Karpas-422 (cell line): ENCODE data around the gene RPL13A. TPM values are rescaled to one million over a fixed set of nuclear protein-coding genes. Genes with fewer than 3 reads are reported as not detected.
"Not testable (repeated sequence)": the region's sequence is repeated elsewhere in the genome, so short reads cannot be mapped to it uniquely, and the experiment has no call there.

Experiments
- DNase-seq: peaks from one replicate; pipeline ENCODE4 v3.0.0-alpha.2; 2015
- H2AFZ ChIP-seq: fragments of 200-600 bp; sonication (generic); 2 replicates; pipeline ENCODE4 v1.6.1; 2014; ENCODE audit warnings: antibody characterized with exemption, low read length, mixed read lengths
- H3K27ac ChIP-seq: fragments of 200-600 bp; sonication (generic); 2 replicates; pipeline ENCODE4 v1.5.1; 2014; ENCODE audit warnings: mild to moderate bottlenecking, low read length, moderate library complexity
- H3K27me3 ChIP-seq: fragments of 200-600 bp; sonication (generic); 2 replicates; pipeline ENCODE4 v1.6.1; 2014; ENCODE audit warnings: low read length, mixed read lengths
- H3K36me3 ChIP-seq: fragments of 200-600 bp; sonication (generic); 2 replicates; pipeline ENCODE4 v1.6.1; 2014; ENCODE audit warnings: low read length, mixed read lengths; ENCODE audit not compliant: insufficient read depth
- H3K4me1 ChIP-seq: fragments of 200-600 bp; sonication (generic); 2 replicates; pipeline ENCODE4 v1.6.1; 2014; ENCODE audit warnings: mild to moderate bottlenecking, low read length, mixed read lengths
- H3K4me2 ChIP-seq: fragments of 200-600 bp; sonication (generic); 2 replicates; pipeline ENCODE4 v1.6.1; 2014; ENCODE audit warnings: low read length, low read depth, mild to moderate bottlenecking; ENCODE audit not compliant: poor library complexity, severe bottlenecking
- H3K4me3 ChIP-seq: fragments of 200-600 bp; sonication (generic); 2 replicates; pipeline ENCODE4 v1.5.1; 2014; ENCODE audit warnings: mild to moderate bottlenecking, antibody characterized with exemption, low read length, mixed read lengths
- H3K79me2 ChIP-seq: fragments of 200-600 bp; sonication (generic); 2 replicates; pipeline ENCODE4 v1.6.1; 2014; ENCODE audit warnings: mild to moderate bottlenecking, low read length, mixed read lengths
- H3K9ac ChIP-seq: fragments of 200-600 bp; sonication (generic); 2 replicates; pipeline ENCODE4 v1.6.0; 2014; ENCODE audit warnings: low read length
- H3K9me2 ChIP-seq: fragments of 200-600 bp; sonication (generic), shearing (Covaris generic); replicated peaks from 2 replicates; pipeline ENCODE4 v1.6.0; 2014; ENCODE audit warnings: mild to moderate bottlenecking, low read length, moderate library complexity; ENCODE audit not compliant: insufficient read depth
- H3K9me3 ChIP-seq: fragments of 300-700, 200-600 bp; sonication (generic); 2 replicates; pipeline ENCODE4 v1.6.1; 2014; ENCODE audit warnings: low read length, mixed read lengths
- H4K20me1 ChIP-seq: fragments of 200-600 bp; sonication (generic); 2 replicates; pipeline ENCODE4 v1.6.1; 2014; ENCODE audit warnings: mild to moderate bottlenecking, antibody characterized with exemption, low read length, low read depth; ENCODE audit not compliant: insufficient read depth
- total RNA-seq: library from RNA; depleted of rRNA; stranded (reverse); fragments of >200 nt; shearing (Covaris generic); gene quantifications from 2 replicates; pipeline ENCODE4 v1.2.3, GENCODE V29; 2014; ENCODE audit warnings: low replicate concordance

The RPL13A gene
- total RNA-seq, 1 experiment from 2014 or later = 6,359 TPM

DNA sequence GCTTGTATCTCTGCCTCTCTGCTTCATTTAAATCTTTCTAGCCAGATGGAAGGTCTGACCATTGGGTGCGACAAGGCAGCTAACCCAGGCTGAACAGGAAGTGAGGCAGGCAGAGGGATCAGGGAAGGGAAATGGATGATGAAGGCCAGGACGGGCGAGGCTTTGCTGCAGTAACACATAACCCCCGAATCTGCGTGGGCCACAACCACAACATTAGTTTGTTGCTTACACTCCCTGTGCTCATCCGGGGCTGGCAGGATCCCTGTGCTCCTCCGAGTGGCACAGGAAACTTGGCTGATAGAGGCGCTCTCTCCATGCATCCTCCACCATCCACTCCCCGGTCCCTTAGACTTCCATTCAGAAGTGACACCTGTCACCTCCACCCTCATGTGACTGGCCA, 14.5 kb upstream of the RPL13A start:
- H3K27ac ChIP-seq = no peak overlapping the region
- no peaks in the 10 kb centered on the region for H3K27me3 ChIP-seq
- H3K9me3 ChIP-seq = no peaks in the 10 kb centered on the region
- peaks cover 37% of the 10 kb centered on the region for H3K4me1 ChIP-seq
- H3K4me2 ChIP-seq = no peak overlapping the region
- H3K9me2 ChIP-seq = no peaks in the 10 kb centered on the region
- H2AFZ ChIP-seq = no peak overlapping the region
- H3K79me2 ChIP-seq = no peaks in the 10 kb centered on the region
- H3K9ac ChIP-seq = no peak overlapping the region
- no peak overlapping the region for H3K4me3 ChIP-seq
- H4K20me1 ChIP-seq = no peaks in the 10 kb centered on the region
- no peaks in the 10 kb centered on the region for H3K36me3 ChIP-seq
- DNase-seq = peak; percentile 53

DNA sequence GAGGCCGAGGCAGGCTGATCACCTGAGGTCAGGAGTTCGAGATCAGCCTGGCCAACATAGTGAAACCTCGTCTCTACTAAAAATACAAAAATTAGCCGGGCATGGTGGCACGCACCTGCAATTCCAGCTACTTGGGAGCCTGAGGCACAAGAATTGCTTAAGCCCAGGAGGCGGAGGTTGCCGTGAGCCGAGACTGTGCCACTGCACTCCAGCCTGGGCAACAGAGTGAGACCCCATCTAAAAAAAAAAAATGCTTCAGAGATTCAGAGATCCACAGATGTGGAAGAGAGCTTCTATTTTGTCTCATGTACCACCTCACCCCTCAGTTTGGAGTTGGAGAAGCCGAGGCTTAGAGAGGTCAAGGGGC, 13.9 kb upstream of the RPL13A start:
- H3K36me3 ChIP-seq, H3K9me3 ChIP-seq, H3K79me2 ChIP-seq, DNase-seq, H3K27ac ChIP-seq, H3K27me3 ChIP-seq, H3K9me2 ChIP-seq, H4K20me1 ChIP-seq: not testable (repeated sequence)
- Histone ChIP-seq H3K9ac (peak overlapping the region; percentile 82), H3K4me2 (peak overlapping the region; percentile 90), H2AFZ (peak overlapping the region; percentile 78; the same call in 1 of the 2 replicates), H3K4me3 (peak overlapping the region; percentile 75), H3K4me1 (peaks cover 32% of the 10 kb centered on the region)

DNA sequence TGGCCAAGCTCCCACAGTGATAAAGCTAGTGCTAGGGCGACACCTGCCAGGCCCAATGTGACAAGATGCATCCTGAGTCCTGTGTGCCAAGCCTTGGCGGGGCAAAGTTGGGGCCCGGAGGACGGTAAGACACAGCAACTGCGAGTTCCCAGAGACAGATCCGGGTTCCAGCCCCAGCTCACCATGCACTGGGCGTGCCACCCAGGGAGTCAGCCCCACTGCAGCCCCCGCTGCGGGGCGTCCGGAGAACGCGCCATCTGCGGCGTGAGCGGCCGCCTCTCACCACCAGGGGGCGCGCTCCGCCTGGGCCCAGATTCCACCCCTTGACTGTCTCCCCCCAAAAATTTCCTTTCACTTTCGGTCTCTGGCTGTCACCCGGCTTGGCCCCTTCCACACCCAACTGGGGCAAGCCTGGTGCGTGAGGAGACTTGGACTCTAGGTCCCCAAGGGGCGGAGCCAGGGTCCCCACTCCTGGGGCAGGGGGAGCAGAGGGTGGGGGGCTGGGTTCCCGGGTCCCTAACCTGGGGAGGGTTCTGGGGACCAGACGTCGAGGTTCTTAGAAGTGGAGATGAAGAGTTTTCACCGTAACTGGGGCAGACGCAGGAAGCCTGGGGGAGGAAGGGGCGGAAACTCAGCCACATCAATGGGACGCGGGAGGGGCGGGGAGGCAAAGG, 13.4 kb upstream of the RPL13A start, which contains the start of gene FLT3LG:
Gene FLT3LG (plus strand): TSS at position 348 of the 674 bp plus-strand sequence. CDS start 425 bp downstream, outside the sequence.
- Histone ChIP-seq H3K9me2 (no peaks in the 10 kb centered on the region), H3K4me3 (peak within 1 kb of the TSS; percentile 75), H3K79me2 (no peaks in the 10 kb centered on the region), H3K9me3 (no peaks in the 10 kb centered on the region), H2AFZ (peak within 1 kb of the TSS; percentile 78), H3K4me1 (peaks cover 27% of the 10 kb centered on the region), H4K20me1 (no peaks in the 10 kb centered on the region), H3K4me2 (peak within 1 kb of the TSS; percentile 90), H3K27ac (no peak within 1 kb of the TSS), H3K9ac (peak within 1 kb of the TSS; percentile 82), H3K36me3 (no peaks in the 10 kb centered on the region), H3K27me3 (no peaks in the 10 kb centered on the region)
- peak; percentile 96 for DNase-seq

- Histone ChIP-seq H3K4me2 (peak overlapping the region; percentile 90), H3K36me3 (no peaks in the 10 kb centered on the region), H3K27ac (no peak overlapping the region), H3K79me2 (no peaks in the 10 kb centered on the region), H3K9me2 (no peaks in the 10 kb centered on the region), H3K9ac (peak overlapping the region; percentile 82), H4K20me1 (no peaks in the 10 kb centered on the region), H3K9me3 (no peaks in the 10 kb centered on the region), H3K4me3 (peak overlapping the region; percentile 75), H2AFZ (peak overlapping the region; percentile 78), H3K4me1 (peaks cover 23% of the 10 kb centered on the region), H3K27me3 (no peaks in the 10 kb centered on the region)
- no peak for DNase-seq
These were observed 12.9 kb upstream of the RPL13A start for GRCh38 chr19:49474542-49474924.

GRCh38 chr19:49475191-49475917, 12.1 kb upstream of the RPL13A start:
- no peak overlapping the region for H2AFZ ChIP-seq
- H4K20me1 ChIP-seq = no peaks in the 10 kb centered on the region
- H3K4me2 ChIP-seq = peak overlapping the region; percentile 90
- H3K27ac ChIP-seq = no peak overlapping the region
- peak overlapping the region; percentile 82 for H3K9ac ChIP-seq
- H3K27me3 ChIP-seq = no peaks in the 10 kb centered on the region
- no peaks in the 10 kb centered on the region for H3K36me3 ChIP-seq
- H3K4me3 ChIP-seq = peak overlapping the region; percentile 75; the same call in 1 of the 2 replicates
- H3K9me2 ChIP-seq = no peaks in the 10 kb centered on the region
- H3K4me1 ChIP-seq = peaks cover 16% of the 10 kb centered on the region
- H3K79me2 ChIP-seq = no peaks in the 10 kb centered on the region
- H3K9me3 ChIP-seq = no peaks in the 10 kb centered on the region
- no peak for DNase-seq

- Histone ChIP-seq H3K4me3 (no peak overlapping the region), H3K4me1 (peaks cover 16% of the 10 kb centered on the region), H3K36me3 (no peaks in the 10 kb centered on the region), H3K27ac (no peak overlapping the region), H4K20me1 (no peaks in the 10 kb centered on the region), H3K79me2 (no peaks in the 10 kb centered on the region), H3K9me2 (no peaks in the 10 kb centered on the region), H3K27me3 (no peaks in the 10 kb centered on the region), H3K9me3 (no peaks in the 10 kb centered on the region), H2AFZ (no peak overlapping the region), H3K4me2 (no peak overlapping the region), H3K9ac (no peak overlapping the region)
- peak; percentile 78 for DNase-seq
These were observed 11.2 kb upstream of the RPL13A start for GRCh38 chr19:49475995-49476880.

DNA sequence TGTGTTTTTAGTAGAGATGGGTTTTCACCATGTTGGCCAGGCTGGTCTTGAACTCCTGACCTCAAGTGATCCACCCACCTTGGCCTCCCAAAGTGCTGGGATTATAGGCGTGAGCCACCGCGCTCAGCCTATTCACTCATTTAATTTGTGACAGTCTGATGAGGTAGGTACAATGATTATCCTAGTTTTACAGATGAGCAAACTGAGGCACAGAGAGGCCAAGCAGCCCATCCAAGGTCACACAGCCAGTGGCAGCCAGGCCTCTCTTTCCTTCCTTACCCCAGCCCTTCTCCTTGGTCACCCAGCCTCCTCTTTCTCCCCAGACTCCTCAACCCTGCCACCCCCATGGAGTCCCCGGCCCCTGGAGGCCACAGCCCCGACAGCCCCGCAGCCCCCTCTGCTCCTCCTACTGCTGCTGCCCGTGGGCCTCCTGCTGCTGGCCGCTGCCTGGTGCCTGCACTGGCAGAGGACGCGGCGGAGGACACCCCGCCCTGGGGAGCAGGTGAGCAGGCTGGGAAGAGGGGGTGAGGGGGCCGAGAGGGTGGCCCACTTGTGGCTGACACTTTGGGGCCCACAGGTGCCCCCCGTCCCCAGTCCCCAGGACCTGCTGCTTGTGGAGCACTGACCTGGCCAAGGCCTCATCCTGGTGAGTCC, 7.3 kb upstream of the RPL13A start:
- H3K9me3 ChIP-seq = no peaks in the 10 kb centered on the region
- no peaks in the 10 kb centered on the region for H3K79me2 ChIP-seq
- H3K9me2 ChIP-seq = no peaks in the 10 kb centered on the region
- H2AFZ ChIP-seq = no peak overlapping the region
- H4K20me1 ChIP-seq = no peaks in the 10 kb centered on the region
- H3K36me3 ChIP-seq = no peaks in the 10 kb centered on the region
- H3K27ac ChIP-seq = no peak overlapping the region
- H3K4me3 ChIP-seq = no peak overlapping the region
- H3K9ac ChIP-seq = no peak overlapping the region
- no peak for DNase-seq
- H3K4me2 ChIP-seq = no peak overlapping the region
- no peaks in the 10 kb centered on the region for H3K27me3 ChIP-seq
- peaks cover 1% of the 10 kb centered on the region for H3K4me1 ChIP-seq
